ENCODE data around the gene SH3PXD2B. TPM values are rescaled to one million over a fixed set of nuclear protein-coding genes. Genes with fewer than 3 reads are reported as not detected.

Gene SH3PXD2B
- total RNA-seq, result 21.1 and 23.9 TPM in 2 replicates
- polyA plus RNA-seq, result 12.6 and 23.0 TPM in 2 replicates
- polyA plus RNA-seq (2012), result 14.4 and 25.4 TPM in 2 replicates
- polyA minus RNA-seq (ENCODE audit: low replicate concordance), result 25.3 and 47.1 TPM in 2 replicates

GRCh38 chr5:172454358-172455086, at the start of gene SH3PXD2B:
Gene SH3PXD2B, minus strand, starts transcription at chr5:172454525. Its CDS starts 173 bp downstream, at chr5:172454352.
- TF ChIP-seq CTCF (conservative IDR thresholded peaks at IDR 0.05 in 1 of 2, IDR thresholded peaks at IDR 0.05 in 1 of 2; ENCODE audit: low read depth in 1 of 2, low read length in 2 of 2) (no peak), EZH2 (IDR thresholded peaks at IDR 0.05; ENCODE audit: low read length, missing control alignments) (no peak)
- Histone ChIP-seq H4K20me1 (ENCODE audit: control insufficient read depth, extremely low read depth, insufficient read depth, low read length) (no peaks in the 10 kb centered on the region), H3K27me3 (ENCODE audit: control insufficient read depth, insufficient read depth, low read length) (no peaks in the 10 kb centered on the region), H3K27ac (ENCODE audit: insufficient read depth, low read length) (peak within 1 kb of the TSS; percentile 75), H2AFZ (ENCODE audit: low read length) (peak within 1 kb of the TSS; percentile 78), H3K9me3 (ENCODE audit: control insufficient read depth, insufficient read depth, low read depth, low read length) (no peaks in the 10 kb centered on the region), H3K79me2 (ENCODE audit: control insufficient read depth, insufficient read depth, low read length) (peaks cover 18% of the 10 kb centered on the region), H3K4me1 (ENCODE audit: control insufficient read depth, extremely low read depth, insufficient read depth, low read length) (peaks cover 26% of the 10 kb centered on the region), H3K4me2 (ENCODE audit: extremely low read depth, insufficient read depth, low read length) (peak within 1 kb of the TSS; percentile 96), H3K36me3 (ENCODE audit: control insufficient read depth, insufficient read depth, low read length) (no peaks in the 10 kb centered on the region), H3K4me3 (replicated peaks in 1 of 4; ENCODE audit: control extremely low read depth in 1 of 4, insufficient read depth in 1 of 4, low read depth in 3 of 4, low read length in 4 of 4) (peak within 1 kb of the TSS; percentile 69 to 98 (median 92)), H3K9ac (ENCODE audit: insufficient read depth, low read length) (peak within 1 kb of the TSS; percentile 68)
- DNase-seq (ENCODE audit: low read depth in 2 of 2), result peak; percentile 63 to 77

GRCh38 chr5:172502969-172503368, 48.6 kb upstream of the SH3PXD2B start:
- H3K9ac ChIP-seq (ENCODE audit: insufficient read depth, low read length), result no peak overlapping the region
- no peak overlapping the region for H2AFZ ChIP-seq (ENCODE audit: low read length)
- H3K9me3 ChIP-seq (ENCODE audit: control insufficient read depth, insufficient read depth, low read depth, low read length), result no peaks in the 10 kb centered on the region
- no peaks in the 10 kb centered on the region for H3K27me3 ChIP-seq (ENCODE audit: control insufficient read depth, insufficient read depth, low read length)
- TF ChIP-seq EZH2 (IDR thresholded peaks at IDR 0.05; ENCODE audit: low read length, missing control alignments) (no peak), CTCF (conservative IDR thresholded peaks at IDR 0.05 in 1 of 2, IDR thresholded peaks at IDR 0.05 in 1 of 2; ENCODE audit: low read depth in 1 of 2, low read length in 2 of 2) (no peak)
- H4K20me1 ChIP-seq (ENCODE audit: control insufficient read depth, extremely low read depth, insufficient read depth, low read length), result no peaks in the 10 kb centered on the region
- H3K4me3 ChIP-seq (replicated peaks in 1 of 4; ENCODE audit: control extremely low read depth in 1 of 4, insufficient read depth in 1 of 4, low read depth in 3 of 4, low read length in 4 of 4), result no peak overlapping the region
- no peak overlapping the region for H3K27ac ChIP-seq (ENCODE audit: insufficient read depth, low read length)
- no peaks in the 10 kb centered on the region for H3K4me1 ChIP-seq (ENCODE audit: control insufficient read depth, extremely low read depth, insufficient read depth, low read length)
- no peaks in the 10 kb centered on the region for H3K79me2 ChIP-seq (ENCODE audit: control insufficient read depth, insufficient read depth, low read length)
- no peak overlapping the region for H3K4me2 ChIP-seq (ENCODE audit: extremely low read depth, insufficient read depth, low read length)
- H3K36me3 ChIP-seq (ENCODE audit: control insufficient read depth, insufficient read depth, low read length), result no peaks in the 10 kb centered on the region
- DNase-seq (ENCODE audit: low read depth in 2 of 2), result peak in 1 of 2 donors; percentile 8

GRCh38 chr5:172502410-172502809, 48.1 kb upstream of the SH3PXD2B start:
- Histone ChIP-seq H3K36me3 (ENCODE audit: control insufficient read depth, insufficient read depth, low read length) (no peaks in the 10 kb centered on the region), H3K4me3 (replicated peaks in 1 of 4; ENCODE audit: control extremely low read depth in 1 of 4, insufficient read depth in 1 of 4, low read depth in 3 of 4, low read length in 4 of 4) (no peak overlapping the region), H4K20me1 (ENCODE audit: control insufficient read depth, extremely low read depth, insufficient read depth, low read length) (no peaks in the 10 kb centered on the region), H3K9me3 (ENCODE audit: control insufficient read depth, insufficient read depth, low read depth, low read length) (no peaks in the 10 kb centered on the region), H2AFZ (ENCODE audit: low read length) (no peak overlapping the region), H3K4me2 (ENCODE audit: extremely low read depth, insufficient read depth, low read length) (no peak overlapping the region), H3K79me2 (ENCODE audit: control insufficient read depth, insufficient read depth, low read length) (no peaks in the 10 kb centered on the region), H3K27ac (ENCODE audit: insufficient read depth, low read length) (no peak overlapping the region), H3K27me3 (ENCODE audit: control insufficient read depth, insufficient read depth, low read length) (no peaks in the 10 kb centered on the region), H3K9ac (ENCODE audit: insufficient read depth, low read length) (no peak overlapping the region), H3K4me1 (ENCODE audit: control insufficient read depth, extremely low read depth, insufficient read depth, low read length) (no peaks in the 10 kb centered on the region)
- DNase-seq (ENCODE audit: low read depth in 2 of 2), result no peak
- no peak for TF ChIP-seq EZH2 (IDR thresholded peaks at IDR 0.05; ENCODE audit: low read length, missing control alignments)
- no peak for TF ChIP-seq CTCF (conservative IDR thresholded peaks at IDR 0.05 in 1 of 2, IDR thresholded peaks at IDR 0.05 in 1 of 2; ENCODE audit: low read depth in 1 of 2, low read length in 2 of 2)
